Measurements from ENCODE around the gene NFIC.

- TF ChIP-seq CTCF (IDR thresholded peaks at IDR 0.05) (no peak), ZFX (IDR thresholded peaks at IDR 0.05; ENCODE audit: borderline replicate concordance) (no peak)
Observed at GRCh38 chr19:3508771-3509535, 142.6 kb downstream of the NFIC start.
